Activated T-helper 2 cell treated with anti-CD3 and anti-CD28 coated beads, Interferon-gamma antibody, Interleukin-2, Interleukin-4, amounts not matched to agents 10 μg/mL and 5 μg/mL and 100 μg/mL, durations not matched to agents 14 hours and 24 hours and 36 hours (primary cell): ENCODE results near the gene COL4A1. TPM values are rescaled to one million over a fixed set of nuclear protein-coding genes. Genes with fewer than 3 reads are reported as not detected.

Experiments used
- DNase-seq: peaks from one replicate; pipeline ENCODE4 v3.0.0; 2021; ENCODE audit warnings: low spot score
- H3K27ac Mint-ChIP-seq: one replicate; pipeline ENCODE4 v1.8.0; 2021; ENCODE audit warnings: mixed read lengths
- H3K27me3 Mint-ChIP-seq: one replicate; pipeline ENCODE4 v1.8.0; 2021; ENCODE audit warnings: low read depth, mixed read lengths
- H3K36me3 Mint-ChIP-seq: one replicate; pipeline ENCODE4 v1.8.0; 2021; ENCODE audit warnings: low read depth, mixed read lengths
- H3K4me1 Mint-ChIP-seq: one replicate; pipeline ENCODE4 v1.8.0; 2021; ENCODE audit warnings: low read depth, mixed read lengths
- H3K4me3 Mint-ChIP-seq: one replicate; pipeline ENCODE4 v1.8.0; 2021; ENCODE audit warnings: low read depth, mild to moderate bottlenecking, moderate library complexity, mixed read lengths
- H3K9me3 Mint-ChIP-seq: one replicate; pipeline ENCODE4 v1.8.0; 2021; ENCODE audit warnings: mixed read lengths
- intact Hi-C: fragments of 100-400 bp; cut with micrococcal nuclease; formaldehyde crosslinking; loops from one replicate; pipeline ENCODE4 v1.15.1; 2023
- total RNA-seq: library from RNA; stranded (reverse); gene quantifications from 2 replicates; pipeline ENCODE4 v1.2.3, GENCODE V29; 2022

Gene COL4A1
- total RNA-seq, 1 donor from 2014 or later = not detected

DNA sequence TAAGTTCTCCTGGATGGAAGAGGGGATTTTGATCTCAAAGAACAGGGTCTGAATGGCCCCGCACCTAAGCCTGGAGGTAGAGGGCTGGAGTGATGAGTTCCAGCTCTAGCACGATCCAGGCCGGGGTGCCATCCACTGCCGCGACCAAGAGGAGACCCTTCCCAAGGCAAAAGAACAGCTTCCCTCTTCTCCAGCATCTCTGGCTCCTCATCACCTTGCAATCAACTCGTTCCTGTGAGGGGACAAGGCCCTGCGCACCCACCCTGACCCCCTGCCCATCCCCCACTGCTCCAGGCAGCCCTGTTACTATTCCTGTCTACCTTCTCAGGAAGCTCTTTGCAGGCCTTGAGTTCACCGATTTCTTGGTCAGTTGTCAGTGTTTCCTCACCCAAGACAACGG is 17.8 kb downstream of the COL4A1 start:
- no peak for DNase-seq
- H3K27me3 Mint-ChIP-seq = peaks cover 5% of the 10 kb centered on the region
- H3K4me1 Mint-ChIP-seq = no peaks in the 10 kb centered on the region
- no peak overlapping the region for H3K27ac Mint-ChIP-seq
- intact Hi-C loops = no loop called here
- H3K36me3 Mint-ChIP-seq = no peaks in the 10 kb centered on the region
- H3K9me3 Mint-ChIP-seq = no peaks in the 10 kb centered on the region
- no peak overlapping the region for H3K4me3 Mint-ChIP-seq

DNA sequence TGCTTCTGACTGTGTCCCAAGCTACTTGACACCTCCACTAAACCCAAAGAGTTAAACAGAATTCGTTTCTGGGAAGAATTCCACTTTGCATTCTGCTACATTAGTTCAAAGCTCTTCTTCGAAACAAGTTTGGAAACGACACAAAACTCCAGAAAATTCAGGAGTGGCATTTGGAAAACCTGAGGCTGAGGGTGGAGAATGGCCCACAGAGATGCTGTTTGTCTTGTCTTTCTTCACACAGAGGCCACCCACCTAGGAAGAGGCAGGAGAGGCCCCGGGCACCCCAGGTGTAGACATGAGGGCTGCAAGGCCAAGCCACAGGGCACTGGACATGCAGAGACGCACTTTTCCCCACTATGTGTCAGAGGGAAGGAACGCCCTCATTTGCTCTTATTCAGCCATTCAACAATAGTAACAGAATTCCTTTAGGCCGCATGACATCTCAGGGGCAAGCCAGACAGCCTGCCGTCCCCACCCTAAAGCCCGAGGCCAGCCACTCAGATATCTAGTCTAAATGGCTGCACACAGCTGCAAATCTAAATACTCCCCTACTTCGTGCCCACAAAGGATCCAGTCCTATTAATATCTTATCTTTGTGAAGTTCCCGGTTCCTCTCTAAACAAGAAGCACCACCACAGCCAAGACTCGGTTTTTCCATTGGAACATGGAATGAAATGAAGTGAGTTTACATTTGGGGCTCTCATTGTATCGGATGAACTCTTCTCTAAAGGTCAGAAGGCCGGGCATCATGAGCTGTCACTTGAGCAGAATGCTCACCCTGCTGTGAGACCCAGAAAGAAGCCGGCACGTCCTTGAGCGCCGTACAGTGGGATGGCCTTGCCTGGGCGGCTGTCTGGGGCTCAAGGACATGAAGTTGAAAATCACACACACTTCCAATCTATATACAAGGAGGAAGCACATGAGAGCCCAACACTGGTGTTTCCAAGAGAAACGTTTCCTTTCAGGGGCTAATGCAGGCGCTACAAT is 19.8 kb downstream of the COL4A1 start:
- H3K4me1 Mint-ChIP-seq = no peaks in the 10 kb centered on the region
- H3K9me3 Mint-ChIP-seq = no peaks in the 10 kb centered on the region
- no peaks in the 10 kb centered on the region for H3K36me3 Mint-ChIP-seq
- H3K27me3 Mint-ChIP-seq = peaks cover 6% of the 10 kb centered on the region
- no peak for DNase-seq
- no peak overlapping the region for H3K27ac Mint-ChIP-seq
- intact Hi-C loops = no loop called here
- no peak overlapping the region for H3K4me3 Mint-ChIP-seq

DNA sequence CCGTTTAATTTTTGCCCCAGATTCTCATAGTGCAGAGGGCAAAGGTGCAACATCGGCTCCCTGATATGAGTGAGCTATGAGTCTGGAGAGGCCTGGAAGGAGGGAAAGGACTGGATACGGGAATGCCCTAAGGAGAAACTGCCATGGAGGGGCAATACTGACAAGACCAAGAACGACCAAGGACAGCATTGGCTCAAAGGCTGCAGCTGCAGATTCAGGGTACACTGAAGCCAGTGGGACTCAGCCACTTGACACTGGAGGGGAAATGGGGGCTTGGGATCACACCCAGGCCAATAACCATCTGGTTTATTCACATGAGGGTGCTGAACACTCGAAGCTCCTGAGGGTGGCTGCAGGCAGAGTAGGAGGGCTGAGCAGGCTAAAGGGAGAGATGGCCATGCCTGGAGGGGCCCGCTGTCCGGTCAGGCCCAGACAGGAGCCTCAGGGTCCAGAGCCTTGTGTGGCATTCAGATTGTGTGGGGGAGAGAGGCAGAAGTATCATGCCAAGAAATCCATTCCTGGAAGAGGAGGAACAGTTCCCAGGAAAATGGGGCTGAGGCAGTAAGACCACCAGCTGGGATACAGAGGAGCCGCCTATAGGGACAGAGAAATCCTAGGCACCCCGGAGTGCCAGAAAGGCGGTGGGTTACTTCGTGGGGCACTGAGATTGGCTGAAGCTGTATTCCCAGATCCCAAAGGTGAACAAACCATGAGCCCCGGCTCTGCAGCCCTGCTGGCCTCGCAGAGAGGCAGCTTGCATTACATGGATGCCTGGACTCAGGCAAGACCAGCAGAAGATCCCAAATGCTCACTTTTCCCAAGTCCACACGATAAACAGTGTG is 20.7 kb downstream of the COL4A1 start:
- peaks cover 3% of the 10 kb centered on the region for H3K27me3 Mint-ChIP-seq
- H3K27ac Mint-ChIP-seq = no peak overlapping the region
- intact Hi-C loops = no loop called here
- H3K4me3 Mint-ChIP-seq = no peak overlapping the region
- DNase-seq = no peak
- H3K9me3 Mint-ChIP-seq = no peaks in the 10 kb centered on the region
- H3K36me3 Mint-ChIP-seq = no peaks in the 10 kb centered on the region
- no peaks in the 10 kb centered on the region for H3K4me1 Mint-ChIP-seq

GRCh38 chr13:110284779-110285484 is 22.0 kb downstream of the COL4A1 start:
- no peaks in the 10 kb centered on the region for H3K36me3 Mint-ChIP-seq
- intact Hi-C loops = no loop called here
- H3K9me3 Mint-ChIP-seq = no peaks in the 10 kb centered on the region
- H3K27ac Mint-ChIP-seq = no peak overlapping the region
- no peaks in the 10 kb centered on the region for H3K4me1 Mint-ChIP-seq
- no peak for DNase-seq
- H3K27me3 Mint-ChIP-seq = peaks cover 3% of the 10 kb centered on the region
- H3K4me3 Mint-ChIP-seq = no peak overlapping the region

DNA sequence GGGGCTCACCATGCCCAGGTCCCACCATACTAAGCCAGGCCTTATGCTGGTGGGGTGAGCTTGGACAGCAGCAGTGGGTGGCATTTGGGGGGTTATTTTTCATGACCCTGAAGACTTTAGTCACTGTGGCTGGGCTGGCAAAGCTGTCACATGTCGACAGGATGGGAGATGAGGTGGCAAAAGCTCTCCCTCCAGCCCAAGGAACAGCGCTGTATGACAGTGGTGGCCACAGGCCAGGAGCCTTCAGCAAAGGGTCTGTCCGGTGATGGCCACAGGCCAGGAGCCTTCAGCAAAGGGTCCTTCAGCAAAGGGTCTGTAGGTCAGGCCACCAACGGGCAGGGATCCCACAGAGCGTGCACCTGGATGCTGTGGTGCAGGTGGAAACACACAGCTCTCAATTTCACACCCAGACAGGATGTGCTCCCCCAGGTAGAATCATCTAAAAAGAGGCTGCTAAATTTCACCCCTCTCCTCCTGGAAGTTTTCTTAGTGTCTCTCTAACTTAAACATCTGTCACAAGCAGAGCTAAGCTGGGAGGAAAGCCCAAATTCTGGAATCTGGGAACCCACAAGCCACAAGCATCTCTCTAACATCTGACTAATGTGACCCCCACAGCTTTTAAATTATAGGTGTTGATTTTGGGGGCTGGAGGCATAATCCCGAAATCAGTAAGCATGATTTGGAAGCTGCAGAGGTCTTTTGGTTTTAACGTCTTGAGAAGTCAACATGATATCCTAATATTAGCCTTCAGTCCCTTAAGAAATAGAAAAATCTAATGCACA is 23.0 kb downstream of the COL4A1 start:
- Mint-ChIP-seq H3K36me3 (no peaks in the 10 kb centered on the region), H3K4me1 (no peaks in the 10 kb centered on the region), H3K4me3 (no peak overlapping the region), H3K27me3 (peaks cover 7% of the 10 kb centered on the region), H3K27ac (no peak overlapping the region), H3K9me3 (no peaks in the 10 kb centered on the region)
- no peak for DNase-seq
- intact Hi-C loops = no loop called here

GRCh38 chr13:110282316-110282841 is 24.6 kb downstream of the COL4A1 start:
- H3K27ac Mint-ChIP-seq = no peak overlapping the region
- no peaks in the 10 kb centered on the region for H3K36me3 Mint-ChIP-seq
- H3K4me1 Mint-ChIP-seq = no peaks in the 10 kb centered on the region
- no peak overlapping the region for H3K4me3 Mint-ChIP-seq
- H3K27me3 Mint-ChIP-seq = peaks cover 10% of the 10 kb centered on the region
- intact Hi-C loops = no loop called here
- DNase-seq = no peak
- no peaks in the 10 kb centered on the region for H3K9me3 Mint-ChIP-seq

DNA sequence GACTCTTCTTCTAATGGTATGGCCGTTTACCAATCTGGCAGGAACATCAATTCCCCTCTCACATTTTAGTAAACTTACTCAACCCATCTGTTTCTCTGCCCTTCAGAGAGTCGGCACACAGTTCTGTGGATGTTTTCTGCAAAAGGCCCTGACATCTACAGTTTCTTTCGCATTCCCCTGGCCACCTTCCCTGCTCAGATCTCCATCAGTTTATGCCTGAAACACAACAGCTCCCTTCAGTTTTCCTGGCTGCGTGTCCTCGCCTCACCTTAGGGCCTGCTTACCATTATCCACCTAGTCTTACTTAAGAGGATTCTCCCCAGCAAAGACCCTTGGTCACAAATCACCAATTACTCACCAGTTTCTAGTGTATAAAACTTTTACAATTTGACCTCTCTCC is 25.2 kb downstream of the COL4A1 start:
- DNase-seq = no peak
- no peaks in the 10 kb centered on the region for H3K9me3 Mint-ChIP-seq
- H3K27ac Mint-ChIP-seq = no peak overlapping the region
- H3K4me1 Mint-ChIP-seq = no peaks in the 10 kb centered on the region
- H3K27me3 Mint-ChIP-seq = peaks cover 10% of the 10 kb centered on the region
- no peak overlapping the region for H3K4me3 Mint-ChIP-seq
- intact Hi-C loops = no loop called here
- no peaks in the 10 kb centered on the region for H3K36me3 Mint-ChIP-seq

- Mint-ChIP-seq H3K36me3 (no peaks in the 10 kb centered on the region), H3K27ac (no peak overlapping the region), H3K4me3 (no peak overlapping the region), H3K4me1 (no peaks in the 10 kb centered on the region), H3K9me3 (no peaks in the 10 kb centered on the region), H3K27me3 (peaks cover 10% of the 10 kb centered on the region)
- intact Hi-C loops = no loop called here
- DNase-seq = no peak
These were observed 25.8 kb downstream of the COL4A1 start for GRCh38 chr13:110280985-110281688.

GRCh38 chr13:110280231-110280813 is 26.6 kb downstream of the COL4A1 start:
- intact Hi-C loops = no loop called here
- Mint-ChIP-seq H3K4me3 (no peak overlapping the region), H3K4me1 (no peaks in the 10 kb centered on the region), H3K27me3 (peaks cover 13% of the 10 kb centered on the region), H3K36me3 (no peaks in the 10 kb centered on the region), H3K9me3 (no peaks in the 10 kb centered on the region), H3K27ac (no peak overlapping the region)
- no peak for DNase-seq

DNA sequence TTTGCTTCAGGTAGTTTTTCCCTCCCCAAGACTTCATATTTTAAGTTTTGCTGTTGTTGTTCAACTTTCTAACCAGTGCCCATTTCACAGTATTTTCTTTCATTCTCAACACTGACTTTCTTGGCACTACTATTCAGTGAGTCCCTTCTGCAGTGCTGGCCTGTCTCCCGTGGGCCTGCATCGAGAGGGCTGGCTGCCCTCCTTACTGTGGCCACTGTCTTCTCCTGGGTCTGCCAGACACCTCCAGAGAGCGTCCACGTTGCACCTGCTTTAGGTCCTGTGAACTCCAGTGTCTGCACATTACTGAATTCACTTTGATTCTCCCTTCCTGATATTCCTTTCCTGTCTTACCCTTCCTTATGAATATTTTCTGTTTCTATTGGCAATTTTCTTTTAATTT is 27.3 kb downstream of the COL4A1 start:
- Mint-ChIP-seq H3K4me1 (no peaks in the 10 kb centered on the region), H3K9me3 (no peaks in the 10 kb centered on the region), H3K27me3 (peaks cover 13% of the 10 kb centered on the region), H3K4me3 (no peak overlapping the region), H3K27ac (no peak overlapping the region), H3K36me3 (no peaks in the 10 kb centered on the region)
- intact Hi-C loops = no loop called here
- DNase-seq = no peak

GRCh38 chr13:110278859-110279258 is 28.1 kb downstream of the COL4A1 start:
- Mint-ChIP-seq H3K9me3 (no peaks in the 10 kb centered on the region), H3K27me3 (peaks cover 15% of the 10 kb centered on the region), H3K4me3 (no peak overlapping the region), H3K4me1 (no peaks in the 10 kb centered on the region), H3K27ac (no peak overlapping the region), H3K36me3 (no peaks in the 10 kb centered on the region)
- DNase-seq = no peak
- intact Hi-C loops = no loop called here
